SJCRH30 (cell line): Measurements from ENCODE around the gene MYO7B. TPM values are rescaled to one million over a fixed set of nuclear protein-coding genes. Genes with fewer than 3 reads are reported as not detected.

Source experiments
- DNase-seq, 2 experiments: peaks; one replicate each; pipeline ENCODE4 v3.0.0-alpha.2; 2015 to 2020
- H3K27ac ChIP-seq: fragments of 250-450 bp; sonication (Bioruptor Pico); 2 replicates; pipeline ENCODE4 v1.5.1; 2020; ENCODE audit warnings: mild to moderate bottlenecking, moderate library complexity
- H3K27me3 ChIP-seq: fragments of 250-450 bp; sonication (Bioruptor Pico); 2 replicates; pipeline ENCODE4 v1.5.1; 2020; ENCODE audit warnings: mild to moderate bottlenecking, moderate library complexity
- H3K36me3 ChIP-seq: fragments of 250-450 bp; sonication (Bioruptor Pico); 2 replicates; pipeline ENCODE4 v1.5.1; 2020; ENCODE audit warnings: mild to moderate bottlenecking, moderate library complexity
- H3K4me1 ChIP-seq: fragments of 250-450 bp; sonication (Bioruptor Pico); 2 replicates; pipeline ENCODE4 v1.5.1; 2020; ENCODE audit warnings: mild to moderate bottlenecking, moderate library complexity
- H3K4me3 ChIP-seq: fragments of 250-450 bp; sonication (Bioruptor Pico); 2 replicates; pipeline ENCODE4 v1.5.1; 2020; ENCODE audit warnings: mild to moderate bottlenecking, moderate library complexity
- H3K9me3 ChIP-seq: fragments of 250-450 bp; sonication (Bioruptor Pico); replicated peaks from 2 replicates; pipeline ENCODE4 v1.5.1; 2020; ENCODE audit warnings: mild to moderate bottlenecking, moderate library complexity
- total RNA-seq: library from RNA; depleted of rRNA; stranded (reverse); fragments of >200 nt; shearing (Covaris generic); gene quantifications from 2 replicates; pipeline ENCODE4 v1.2.3, GENCODE V29; 2014

Gene MYO7B
- total RNA-seq, 1 experiment from 2014 or later: 3.7 TPM

- no peaks in the 10 kb centered on the region for H3K27me3 ChIP-seq
- no peaks in the 10 kb centered on the region for H3K4me1 ChIP-seq
- H3K4me3 ChIP-seq: no peak overlapping the region
- 0 out of 2 replicates have a peak, but pooled peaks cover 2% of the 10 kb centered on the region for H3K36me3 ChIP-seq
- DNase-seq: no peak
- no peak overlapping the region for H3K27ac ChIP-seq
- peaks cover 5% of the 10 kb centered on the region for H3K9me3 ChIP-seq
Measured at GRCh38 chr2:127606625-127607398, 71.3 kb downstream of the MYO7B start.

- no peak for DNase-seq
- H3K27ac ChIP-seq: no peak overlapping the region
Measured at GRCh38 chr2:127607399-127607908, 72.0 kb downstream of the MYO7B start.

GRCh38 chr2:127608061-127609030 lies 72.9 kb downstream of the MYO7B start:
- Histone ChIP-seq H3K4me1 (no peaks in the 10 kb centered on the region), H3K9me3 (peaks cover 2% of the 10 kb centered on the region), H3K36me3 (no peaks in the 10 kb centered on the region), H3K4me3 (no peak overlapping the region), H3K27me3 (no peaks in the 10 kb centered on the region), H3K27ac (no peak overlapping the region)
- no peak for DNase-seq

More at GRCh38 chr2:127607399-127607908, 72.0 kb downstream of the MYO7B start:
- Histone ChIP-seq H3K9me3 (no peaks in the 10 kb centered on the region; the same call in 1 of the 2 replicates), H3K4me1 (no peaks in the 10 kb centered on the region), H3K36me3 (no peaks in the 10 kb centered on the region), H3K4me3 (no peak overlapping the region), H3K27me3 (no peaks in the 10 kb centered on the region)

- Histone ChIP-seq H3K4me3 (no peak overlapping the region), H3K9me3 (peaks cover 6% of the 10 kb centered on the region), H3K36me3 (no peaks in the 10 kb centered on the region), H3K27ac (no peak overlapping the region), H3K4me1 (peaks cover 2% of the 10 kb centered on the region; the same call in 1 of the 2 replicates), H3K27me3 (no peaks in the 10 kb centered on the region)
- no peak for DNase-seq
Measured at GRCh38 chr2:127609031-127609751, 73.7 kb downstream of the MYO7B start.

GRCh38 chr2:127609818-127610217 lies 74.3 kb downstream of the MYO7B start:
- peaks cover 6% of the 10 kb centered on the region for H3K9me3 ChIP-seq
- no peak overlapping the region for H3K4me3 ChIP-seq
- H3K36me3 ChIP-seq: no peaks in the 10 kb centered on the region
- H3K4me1 ChIP-seq: peaks cover 8% of the 10 kb centered on the region
- no peak overlapping the region for H3K27ac ChIP-seq
- no peaks in the 10 kb centered on the region for H3K27me3 ChIP-seq
- no peak for DNase-seq

GRCh38 chr2:127610561-127610960 lies 75.1 kb downstream of the MYO7B start:
- H3K27me3 ChIP-seq: no peaks in the 10 kb centered on the region
- no peak for DNase-seq
- no peak overlapping the region for H3K27ac ChIP-seq
- no peak overlapping the region for H3K4me3 ChIP-seq
- H3K4me1 ChIP-seq: peaks cover 13% of the 10 kb centered on the region
- H3K36me3 ChIP-seq: no peaks in the 10 kb centered on the region
- H3K9me3 ChIP-seq: peaks cover 6% of the 10 kb centered on the region

GRCh38 chr2:127611076-127611925 lies 75.8 kb downstream of the MYO7B start:
- H3K9me3 ChIP-seq: peaks cover 6% of the 10 kb centered on the region
- H3K4me1 ChIP-seq: peaks cover 15% of the 10 kb centered on the region
- no peak for DNase-seq
- H3K36me3 ChIP-seq: no peaks in the 10 kb centered on the region
- H3K27me3 ChIP-seq: no peaks in the 10 kb centered on the region
- H3K4me3 ChIP-seq: no peak overlapping the region
- H3K27ac ChIP-seq: no peak overlapping the region

GRCh38 chr2:127612111-127612822 lies 76.8 kb downstream of the MYO7B start:
- Histone ChIP-seq H3K9me3 (peaks cover 6% of the 10 kb centered on the region), H3K36me3 (no peaks in the 10 kb centered on the region), H3K27me3 (no peaks in the 10 kb centered on the region), H3K4me3 (no peak overlapping the region), H3K27ac (no peak overlapping the region), H3K4me1 (peaks cover 15% of the 10 kb centered on the region)
- DNase-seq: no peak

GRCh38 chr2:127614246-127614645 lies 78.8 kb downstream of the MYO7B start:
- no peaks in the 10 kb centered on the region for H3K36me3 ChIP-seq
- DNase-seq: no peak
- peak overlapping the region; percentile 36 for H3K27ac ChIP-seq
- no peak overlapping the region for H3K4me3 ChIP-seq
- H3K4me1 ChIP-seq: peaks cover 15% of the 10 kb centered on the region
- peaks cover 6% of the 10 kb centered on the region for H3K9me3 ChIP-seq
- no peaks in the 10 kb centered on the region for H3K27me3 ChIP-seq

- H3K4me3 ChIP-seq: no peak overlapping the region
- DNase-seq: peak; percentile 32 to 41
- no peaks in the 10 kb centered on the region for H3K27me3 ChIP-seq
- peaks cover 6% of the 10 kb centered on the region for H3K9me3 ChIP-seq
- no peaks in the 10 kb centered on the region for H3K36me3 ChIP-seq
- H3K4me1 ChIP-seq: peaks cover 15% of the 10 kb centered on the region
- peak overlapping the region; percentile 36 for H3K27ac ChIP-seq
Measured at GRCh38 chr2:127614731-127615130, 79.2 kb downstream of the MYO7B start.

GRCh38 chr2:127615511-127616166 lies 80.2 kb downstream of the MYO7B start:
- DNase-seq: no peak
- Histone ChIP-seq H3K4me1 (peaks cover 15% of the 10 kb centered on the region), H3K9me3 (peaks cover 6% of the 10 kb centered on the region), H3K4me3 (no peak overlapping the region), H3K27ac (peak overlapping the region; percentile 36; the same call in 1 of the 2 replicates), H3K27me3 (no peaks in the 10 kb centered on the region), H3K36me3 (no peaks in the 10 kb centered on the region)

GRCh38 chr2:127618551-127619202 lies 83.2 kb downstream of the MYO7B start:
- no peaks in the 10 kb centered on the region for H3K27me3 ChIP-seq
- H3K27ac ChIP-seq: no peak overlapping the region

More at GRCh38 chr2:127618551-127619202, 83.2 kb downstream of the MYO7B start:
- peaks cover 15% of the 10 kb centered on the region for H3K4me1 ChIP-seq
- no peak for DNase-seq
- H3K36me3 ChIP-seq: no peaks in the 10 kb centered on the region
- no peak overlapping the region for H3K4me3 ChIP-seq
- peaks cover under 1% of the 10 kb centered on the region; the same call in 1 of the 2 replicates for H3K9me3 ChIP-seq
